HepG2 (cell line): ENCODE data around the gene ZNRD2. TPM values are rescaled to one million over a fixed set of nuclear protein-coding genes. Genes with fewer than 3 reads are reported as not detected.

Experiments used
- DPF2 ChIP-seq: sonication (generic); formaldehyde crosslinking; IDR thresholded peaks from 2 replicates; pipeline ENCODE4 v1.4.0; 2020; ENCODE audit warnings: mild to moderate bottlenecking, low read depth, missing genetic modification reagents, borderline replicate concordance
- ETV5 ChIP-seq: IDR thresholded peaks from 2 replicates; pipeline ENCODE4 v1.6.1; 2018; ENCODE audit warnings: missing biosample characterization, missing genetic modification reagents, inconsistent platforms, borderline replicate concordance
- NFKB2 ChIP-seq: sonication (generic); formaldehyde crosslinking; IDR thresholded peaks from 2 replicates; pipeline ENCODE4 v1.4.0; 2020; ENCODE audit warnings: missing genetic modification reagents, borderline replicate concordance
- SAFB2 ChIP-seq: sonication (generic); formaldehyde crosslinking; IDR thresholded peaks from 2 replicates; pipeline ENCODE4 v1.5.1; 2020; ENCODE audit warnings: missing genetic modification reagents, low read depth, mild to moderate bottlenecking, borderline replicate concordance
- SP4 ChIP-seq: sonication (generic); formaldehyde crosslinking; IDR thresholded peaks from 2 replicates; pipeline ENCODE4 v1.8.1; 2023; ENCODE audit warnings: mild to moderate bottlenecking, missing genetic modification reagents
- XRCC5 ChIP-seq: fragments of 200-400 bp; formaldehyde crosslinking; optimal IDR thresholded peaks from 2 replicates; pipeline ENCODE3; 2017; ENCODE audit warnings: mild to moderate bottlenecking, low read length
- ZNF841 ChIP-seq: sonication (generic); formaldehyde crosslinking; IDR thresholded peaks from 2 replicates; pipeline ENCODE4 v1.8.1; 2023; ENCODE audit warnings: missing genetic modification reagents, borderline replicate concordance
- polyA plus RNA-seq, 8 experiments: library from polyadenylated mRNA; depleted of rRNA in 3 of 8; stranded (reverse) in 7 of 8; unstranded in 1 of 8; fragments of >200 nt; fragmentation: Illumina TruSeq in 4 of 8; extraction: Trizol in 4 of 8; gene quantifications; 2 replicates each; pipeline versions ENCODE4 v1.2.1 to v1.2.3, GENCODE V29; 2011 to 2016; ENCODE audit warnings: low read depth in 4 of 8, missing spikeins in 1 of 8, mixed read lengths in 1 of 8; ENCODE audit not compliant: insufficient read depth in 1 of 8
- total RNA-seq, 5 experiments: library from RNA; depleted of rRNA; stranded (reverse); fragments of >200 nt; fragmentation: Illumina TruSeq; extraction: Trizol; gene quantifications; 2 replicates each; pipeline ENCODE4 v1.2.3, GENCODE V29; 2016; ENCODE audit warnings: low read depth in 1 of 5
- TF ChIP-seq, protein P1 (sequence below): sonication (generic); formaldehyde crosslinking; IDR thresholded peaks from 2 replicates; pipeline ENCODE4 v1.5.1; 2020; ENCODE audit warnings: mild to moderate bottlenecking, missing genetic modification reagents, moderate library complexity

Gene ZNRD2
- total and polyA plus RNA-seq, 2 of the 13 experiments (the other 11 are each of a cell fraction or from before 2014, with no cell fraction given) = 29.2 to 34.0 TPM

DNA sequence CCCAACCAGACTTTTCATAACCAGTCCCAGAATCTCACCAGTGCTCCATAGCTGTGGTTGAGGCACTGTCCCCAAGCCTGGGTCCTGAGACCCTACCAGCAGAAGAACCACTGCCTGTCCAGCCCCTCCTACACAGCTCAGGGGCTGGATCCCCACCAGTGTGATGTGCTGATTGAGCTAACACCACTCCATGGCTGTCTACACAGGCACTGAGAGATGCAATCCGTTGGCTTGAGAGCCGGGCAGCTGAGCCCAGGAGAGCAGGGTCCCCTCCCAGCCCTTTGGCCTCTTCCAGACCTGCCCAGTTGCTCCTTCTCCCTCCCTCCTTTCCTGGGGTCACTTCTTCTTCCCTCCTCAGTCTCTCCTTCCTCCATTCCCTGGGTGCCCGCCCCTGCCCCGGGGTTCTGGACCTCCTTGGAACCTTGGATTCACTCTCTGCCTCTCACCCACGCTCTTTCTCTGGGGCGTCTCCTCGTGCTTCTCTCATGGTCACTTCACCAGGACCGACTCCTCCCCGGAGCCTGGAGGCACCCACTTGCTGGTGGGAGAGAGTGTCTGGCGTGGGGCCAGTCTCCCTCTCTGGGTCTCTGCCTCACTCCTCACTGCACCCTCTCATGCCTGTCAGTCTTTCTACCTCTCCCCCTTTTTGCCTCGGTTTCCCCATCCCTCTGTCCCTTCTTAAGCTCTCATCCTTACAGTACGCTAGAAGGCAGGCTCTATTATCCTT lies 46.1 kb upstream of the ZNRD2 start (continued):
- TF ChIP-seq NFKB2 (CRISPR knock-in tag) = peak; percentile 56; the same call in 1 of the 2 replicates
- no peak for TF ChIP-seq ZNF841 (CRISPR knock-in tag)
- TF ChIP-seq XRCC5 = peak; percentile 35
- TF ChIP-seq DPF2 (CRISPR knock-in tag) = no peak
- TF ChIP-seq, protein P1, sequence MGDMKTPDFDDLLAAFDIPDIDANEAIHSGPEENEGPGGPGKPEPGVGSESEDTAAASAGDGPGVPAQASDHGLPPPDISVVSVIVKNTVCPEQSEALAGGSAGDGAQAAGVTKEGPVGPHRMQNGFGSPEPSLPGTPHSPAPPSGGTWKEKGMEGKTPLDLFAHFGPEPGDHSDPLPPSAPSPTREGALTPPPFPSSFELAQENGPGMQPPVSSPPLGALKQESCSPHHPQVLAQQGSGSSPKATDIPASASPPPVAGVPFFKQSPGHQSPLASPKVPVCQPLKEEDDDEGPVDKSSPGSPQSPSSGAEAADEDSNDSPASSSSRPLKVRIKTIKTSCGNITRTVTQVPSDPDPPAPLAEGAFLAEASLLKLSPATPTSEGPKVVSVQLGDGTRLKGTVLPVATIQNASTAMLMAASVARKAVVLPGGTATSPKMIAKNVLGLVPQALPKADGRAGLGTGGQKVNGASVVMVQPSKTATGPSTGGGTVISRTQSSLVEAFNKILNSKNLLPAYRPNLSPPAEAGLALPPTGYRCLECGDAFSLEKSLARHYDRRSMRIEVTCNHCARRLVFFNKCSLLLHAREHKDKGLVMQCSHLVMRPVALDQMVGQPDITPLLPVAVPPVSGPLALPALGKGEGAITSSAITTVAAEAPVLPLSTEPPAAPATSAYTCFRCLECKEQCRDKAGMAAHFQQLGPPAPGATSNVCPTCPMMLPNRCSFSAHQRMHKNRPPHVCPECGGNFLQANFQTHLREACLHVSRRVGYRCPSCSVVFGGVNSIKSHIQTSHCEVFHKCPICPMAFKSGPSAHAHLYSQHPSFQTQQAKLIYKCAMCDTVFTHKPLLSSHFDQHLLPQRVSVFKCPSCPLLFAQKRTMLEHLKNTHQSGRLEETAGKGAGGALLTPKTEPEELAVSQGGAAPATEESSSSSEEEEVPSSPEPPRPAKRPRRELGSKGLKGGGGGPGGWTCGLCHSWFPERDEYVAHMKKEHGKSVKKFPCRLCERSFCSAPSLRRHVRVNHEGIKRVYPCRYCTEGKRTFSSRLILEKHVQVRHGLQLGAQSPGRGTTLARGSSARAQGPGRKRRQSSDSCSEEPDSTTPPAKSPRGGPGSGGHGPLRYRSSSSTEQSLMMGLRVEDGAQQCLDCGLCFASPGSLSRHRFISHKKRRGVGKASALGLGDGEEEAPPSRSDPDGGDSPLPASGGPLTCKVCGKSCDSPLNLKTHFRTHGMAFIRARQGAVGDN (CRISPR knock-in tag) = peak; percentile 61
- TF ChIP-seq SP4 = peak; percentile 39; the same call in 1 of the 2 replicates
- TF ChIP-seq SAFB2 = no peak
- no peak for TF ChIP-seq ETV5 (CRISPR knock-in tag)
